HG03342 (cell line): ENCODE results near the gene TUG1.

ENCODE experiments used
- ATAC-seq: cut with Tn5 transposase; IDR thresholded peaks from one replicate; pipeline ENCODE4 v1.9.1; 2021; ENCODE audit warnings: mild to moderate bottlenecking, moderate library complexity; ENCODE audit not compliant: unreplicated experiment

TUG1 gene

DNA sequence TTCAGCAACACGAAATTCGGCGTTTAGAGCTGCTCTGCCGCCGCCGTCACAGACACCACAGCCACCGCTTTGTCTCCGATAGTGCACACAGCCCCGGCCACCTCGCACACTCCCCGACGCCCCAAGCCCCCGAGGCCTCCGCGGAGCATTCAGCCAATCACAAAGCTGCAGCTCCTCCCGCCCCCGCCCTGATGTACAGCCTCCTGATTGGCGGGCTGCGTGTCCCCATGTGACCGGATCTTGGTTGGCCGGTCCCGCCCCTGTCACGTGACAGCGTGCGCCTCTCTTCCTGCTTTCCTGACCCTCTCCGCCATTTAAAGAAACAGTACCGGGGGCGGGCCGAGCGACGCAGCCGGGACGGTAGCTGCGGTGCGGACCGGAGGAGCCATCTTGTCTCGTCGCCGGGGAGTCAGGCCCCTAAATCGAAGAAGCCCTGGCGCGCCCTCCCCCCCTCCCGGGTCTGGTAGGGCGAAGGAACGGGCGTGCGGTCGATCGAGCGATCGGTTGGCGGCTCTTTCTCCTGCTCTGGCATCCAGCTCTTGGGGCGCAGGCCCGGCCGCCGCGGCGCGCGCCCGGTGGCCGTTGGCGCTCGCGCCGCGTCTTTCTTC, at the start of gene TUG1:
TUG1 (plus strand) TSS at position 342 of the 608 bp plus-strand sequence.
- peak; percentile 83 for ATAC-seq

DNA sequence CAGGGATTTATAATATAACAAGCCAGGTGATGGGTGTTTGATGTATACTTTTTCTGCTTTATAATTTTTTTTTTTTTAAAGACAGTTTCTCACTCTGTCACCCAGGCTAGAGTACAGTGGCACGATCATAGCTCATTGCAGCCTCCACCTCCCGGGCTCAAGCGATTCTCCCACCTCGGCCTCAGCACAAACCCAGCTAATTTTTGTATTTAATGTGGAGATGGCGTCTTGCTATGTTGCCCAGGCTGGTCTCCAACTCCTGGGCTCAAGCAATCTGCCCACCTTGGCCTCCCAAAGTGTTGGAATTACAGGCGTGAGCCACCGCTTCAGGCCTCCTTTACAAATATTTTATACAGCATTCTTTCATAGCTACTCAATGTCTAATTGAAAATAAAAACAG, 49.1 kb upstream of the TUG1 start:
- no peak for ATAC-seq

DNA sequence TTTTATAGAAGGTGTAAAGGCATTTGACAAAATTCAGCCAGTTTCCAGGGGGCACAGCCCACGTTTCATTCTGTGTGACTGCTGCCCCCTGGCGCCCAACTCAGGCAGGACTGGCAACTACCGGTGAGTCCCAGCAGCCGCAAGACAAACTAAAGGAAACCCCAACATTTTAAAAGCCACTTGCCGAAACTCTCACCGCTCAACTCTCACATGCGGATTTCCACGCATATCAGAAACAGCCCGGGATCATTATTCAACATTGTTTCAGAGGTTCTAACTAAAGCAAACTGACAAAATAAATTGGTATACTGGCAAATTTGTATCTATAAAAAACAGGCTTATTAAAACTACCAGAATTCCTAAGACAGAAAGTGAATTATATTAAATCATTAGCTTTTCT, 48.7 kb upstream of the TUG1 start:
- no peak for ATAC-seq

DNA sequence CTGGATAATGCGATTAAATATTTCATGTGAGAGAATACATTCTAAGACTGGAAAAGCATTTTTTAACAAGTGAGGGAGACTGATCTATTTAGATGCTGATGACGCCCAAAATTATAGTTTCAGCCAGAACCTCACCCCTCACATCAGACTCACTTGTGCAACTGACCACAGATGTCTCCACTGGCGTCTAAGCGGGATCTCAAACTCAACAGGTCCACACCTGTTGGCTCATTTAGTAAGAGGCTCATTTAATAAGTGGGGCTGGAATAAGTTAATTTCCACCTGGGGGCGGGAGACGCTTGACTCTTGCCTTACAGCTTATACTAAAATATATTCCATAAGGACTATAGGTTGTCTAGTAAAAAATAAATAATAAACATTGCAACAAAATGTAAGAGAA, 48.0 kb upstream of the TUG1 start:
- no peak for ATAC-seq

DNA sequence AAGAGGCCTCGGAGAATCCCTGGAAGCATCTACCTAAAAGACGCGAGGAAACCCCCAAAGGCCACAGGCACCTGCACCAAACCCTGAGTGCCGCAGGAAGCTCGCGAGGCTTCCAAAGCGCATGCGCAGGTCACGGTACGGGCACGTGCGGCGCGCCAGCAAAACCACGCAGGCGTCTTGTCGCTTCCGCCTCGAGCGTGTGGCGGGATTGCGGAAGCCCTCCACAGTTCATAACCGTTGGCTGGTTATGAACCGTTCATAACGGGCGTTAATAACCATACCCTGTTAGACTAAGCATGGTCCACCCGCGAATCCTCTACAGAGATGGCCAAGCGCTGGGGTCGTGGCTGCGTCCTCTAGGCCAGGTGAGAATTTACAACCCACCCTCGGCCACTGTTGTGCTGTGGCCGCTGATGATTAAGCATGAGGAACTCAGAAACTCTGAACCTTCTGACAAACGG, 46.9 kb upstream of the TUG1 start:
- no peak for ATAC-seq

DNA sequence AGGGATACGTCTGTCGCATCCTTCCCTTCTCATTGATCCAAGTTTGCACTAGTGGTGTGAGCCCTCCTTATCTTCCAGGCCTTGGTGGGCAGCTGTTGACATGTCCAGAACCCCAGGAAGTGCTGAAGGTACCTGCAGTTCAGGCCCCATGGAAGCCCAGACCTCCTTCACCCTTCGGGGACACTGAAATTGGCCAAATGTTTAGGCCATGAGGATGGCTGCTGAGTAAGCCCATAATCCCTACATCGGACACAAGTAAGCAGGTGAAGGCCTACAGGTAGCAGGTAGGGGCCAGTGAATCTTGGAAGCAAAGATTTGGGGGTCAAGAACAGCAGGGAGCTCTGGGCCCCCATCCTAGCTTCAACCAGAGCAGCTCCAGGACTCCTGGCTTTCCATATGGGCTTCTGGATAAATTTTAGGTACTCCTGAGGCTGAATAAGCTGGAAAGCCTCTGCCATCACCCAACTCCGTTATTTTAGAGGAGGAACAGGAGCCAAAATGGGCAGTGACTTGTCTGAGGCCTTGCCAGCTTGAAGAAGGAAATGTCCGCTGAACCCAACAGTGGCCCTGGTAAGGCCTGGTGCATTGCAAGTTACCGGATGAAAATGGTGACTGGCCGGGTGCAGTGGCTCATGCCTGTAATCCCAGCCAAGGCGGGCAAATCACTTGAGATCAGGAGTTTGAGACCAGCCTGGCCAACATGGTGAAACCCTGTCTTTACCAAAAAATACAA, 45.7 kb upstream of the TUG1 start:
- ATAC-seq: no peak

DNA sequence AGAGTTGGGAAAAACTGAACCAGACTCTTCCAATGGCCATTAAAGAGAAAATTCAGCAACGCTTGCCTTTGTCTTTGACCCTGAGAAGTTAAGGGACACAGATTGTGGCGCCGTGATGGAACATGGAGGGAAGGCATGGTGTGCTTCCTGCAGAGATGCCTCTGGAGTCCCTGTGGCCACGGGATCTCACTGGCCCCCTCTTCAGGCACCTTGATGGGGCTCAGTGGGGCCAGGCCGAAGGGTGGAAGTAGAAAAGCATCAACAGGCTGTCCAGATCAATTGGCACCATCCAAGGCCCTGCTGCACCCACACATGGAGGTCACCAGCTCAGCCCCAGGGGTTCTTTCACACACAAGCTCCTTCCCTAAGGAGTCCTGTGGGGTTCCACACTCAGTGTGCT, 43.4 kb upstream of the TUG1 start:
- no peak for ATAC-seq

DNA sequence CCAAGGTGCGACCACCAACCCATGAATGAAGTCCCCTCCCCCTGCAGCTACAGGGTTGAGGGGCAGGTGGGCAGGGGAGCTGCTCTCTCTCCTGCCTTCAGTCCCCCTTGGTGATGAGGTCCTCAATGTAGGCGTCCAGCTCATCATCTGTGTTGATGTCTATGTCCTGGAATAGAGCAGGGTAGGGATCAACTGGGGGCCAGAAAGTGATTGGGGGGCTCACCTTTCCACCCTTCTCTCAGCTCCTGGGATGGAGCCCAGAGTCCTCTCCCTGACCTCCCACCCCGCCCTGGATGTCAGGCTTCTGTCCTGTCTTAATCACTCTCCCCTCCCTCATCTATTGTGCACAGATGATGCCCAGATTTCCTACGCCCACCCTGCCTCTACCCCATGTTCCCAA, 42.4 kb upstream of the TUG1 start:
- no peak for ATAC-seq

DNA sequence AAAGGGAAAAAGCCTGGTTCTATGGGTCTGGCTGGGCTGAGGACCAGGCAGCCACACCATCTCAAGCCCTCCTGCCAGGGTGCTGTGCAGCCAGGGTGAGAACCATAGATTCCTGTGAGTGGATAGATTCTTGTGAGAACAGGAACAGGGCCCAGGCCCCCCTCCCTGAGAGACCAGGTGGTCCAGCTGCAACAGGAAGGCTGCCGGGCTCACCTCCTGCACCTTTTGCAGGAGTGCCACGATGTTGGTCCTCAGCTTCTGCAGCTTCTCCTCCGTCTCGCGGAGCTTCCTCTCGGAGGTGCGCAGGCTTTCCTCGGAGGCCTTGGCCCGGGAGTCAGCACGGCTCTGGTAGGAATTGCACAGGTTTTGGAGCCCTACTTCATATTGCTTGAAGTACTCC, 41.3 kb upstream of the TUG1 start:
- ATAC-seq: no peak

DNA sequence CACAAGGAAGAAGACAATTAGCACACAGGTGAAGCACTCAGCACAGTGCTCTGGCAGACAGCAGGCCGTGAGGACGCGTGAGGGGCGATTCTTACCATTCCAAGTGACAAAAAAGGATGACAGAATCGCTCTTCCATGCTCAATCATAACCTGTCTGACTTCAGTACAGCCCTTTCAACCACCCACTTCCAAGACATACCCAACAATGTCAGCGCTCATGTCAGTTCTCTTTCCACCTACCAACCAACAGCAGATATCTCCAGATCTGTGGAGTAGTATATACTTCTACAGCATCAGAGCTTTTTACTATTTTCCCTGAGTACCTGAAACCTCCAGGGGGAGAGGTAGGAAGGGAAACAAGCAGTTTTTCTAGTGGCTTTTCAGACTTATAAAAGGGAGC, 40.7 kb upstream of the TUG1 start:
- no peak for ATAC-seq

DNA sequence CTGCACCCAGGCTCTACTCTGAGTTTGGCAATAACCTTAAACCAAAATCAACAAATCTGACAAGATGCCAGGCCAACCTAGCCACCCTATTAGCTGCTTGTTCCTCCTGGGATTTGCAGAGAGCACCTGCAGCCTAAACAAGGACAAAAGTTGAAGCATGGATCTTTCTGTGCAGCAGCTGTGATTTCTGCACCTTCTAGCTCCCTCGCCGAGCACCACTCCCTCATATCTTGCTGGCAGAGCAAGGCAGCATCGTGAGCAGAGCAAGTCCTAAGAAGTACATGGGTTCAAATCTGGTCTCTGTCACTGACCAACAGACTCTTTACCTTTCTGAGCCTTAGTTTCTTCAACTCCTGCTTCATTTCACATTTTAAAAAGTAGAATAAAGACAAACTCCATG, 38.8 kb upstream of the TUG1 start:
- ATAC-seq: no peak

DNA sequence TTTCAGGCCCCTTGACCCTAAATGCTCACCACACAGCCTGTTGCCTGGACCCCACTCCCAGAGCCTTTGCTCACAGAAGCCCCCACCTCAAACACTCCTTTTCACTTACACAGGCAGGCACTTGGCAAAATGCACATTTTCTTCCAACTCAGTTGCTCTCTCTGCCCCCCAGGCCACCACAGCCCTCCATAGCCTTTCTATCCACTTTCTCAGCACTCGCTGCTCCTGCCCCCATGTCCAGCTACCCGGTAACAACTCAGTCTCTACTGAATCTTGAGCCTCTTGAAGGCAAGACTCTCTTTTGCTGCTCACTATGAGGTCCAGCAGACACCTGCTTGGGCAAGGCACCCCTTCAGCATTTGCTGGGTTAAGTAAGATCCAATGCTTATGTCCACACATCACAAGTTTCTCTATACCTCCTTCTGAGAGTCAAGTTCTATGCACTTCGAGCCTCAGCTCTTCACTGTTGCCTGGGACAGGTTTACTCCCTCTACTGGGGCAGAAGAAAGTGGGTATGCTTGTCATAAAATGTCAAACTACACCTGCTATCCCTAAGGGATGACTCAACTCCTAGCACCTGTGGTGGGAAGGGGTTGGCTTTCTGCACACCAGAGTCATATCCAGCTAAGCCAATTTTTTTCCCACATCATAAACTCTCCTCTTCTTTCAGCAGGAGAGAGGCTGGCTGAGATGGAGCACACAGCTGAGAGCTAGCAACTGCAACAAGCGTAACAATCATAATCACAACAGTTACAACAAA, 37.3 kb upstream of the TUG1 start:
- ATAC-seq: no peak

DNA sequence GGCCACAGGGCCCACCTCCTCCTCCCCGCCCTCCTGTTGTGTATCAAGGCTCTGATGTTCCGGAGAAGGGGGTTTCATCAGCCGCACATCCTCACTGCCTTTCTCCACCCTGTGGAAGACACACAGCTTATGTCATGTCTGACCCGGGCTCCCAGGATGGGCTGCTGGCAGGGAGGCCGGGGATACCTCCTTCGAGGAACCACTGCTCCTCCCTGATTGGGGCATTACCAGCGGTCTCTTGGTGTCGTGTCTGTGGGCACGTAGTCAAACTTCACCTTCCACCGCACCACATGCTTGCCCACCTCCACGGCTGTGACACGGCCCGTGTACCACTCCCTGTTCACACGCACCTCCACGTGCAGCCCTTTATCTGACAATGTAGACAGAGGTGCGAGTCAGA, 36.4 kb upstream of the TUG1 start:
- ATAC-seq: no peak

DNA sequence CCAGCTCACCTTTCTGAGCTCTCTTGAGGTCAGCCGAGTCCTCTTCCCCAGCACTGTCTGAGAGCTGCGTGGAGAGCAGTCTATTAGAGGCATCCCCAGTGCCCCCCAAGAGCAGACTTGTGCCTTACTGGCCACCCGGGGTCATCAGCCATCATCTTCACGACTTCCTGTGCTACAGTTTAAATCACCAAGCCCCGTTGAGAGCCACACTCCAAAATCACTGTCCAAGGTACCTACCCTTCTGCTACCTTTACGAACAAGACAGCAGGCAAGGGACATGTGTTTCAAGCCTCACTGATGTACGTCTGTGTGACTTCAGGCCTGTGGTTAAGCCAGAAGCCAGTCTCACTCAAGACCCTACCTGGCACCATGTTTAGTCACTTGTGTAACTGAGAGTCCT, 35.6 kb upstream of the TUG1 start:
- no peak for ATAC-seq

DNA sequence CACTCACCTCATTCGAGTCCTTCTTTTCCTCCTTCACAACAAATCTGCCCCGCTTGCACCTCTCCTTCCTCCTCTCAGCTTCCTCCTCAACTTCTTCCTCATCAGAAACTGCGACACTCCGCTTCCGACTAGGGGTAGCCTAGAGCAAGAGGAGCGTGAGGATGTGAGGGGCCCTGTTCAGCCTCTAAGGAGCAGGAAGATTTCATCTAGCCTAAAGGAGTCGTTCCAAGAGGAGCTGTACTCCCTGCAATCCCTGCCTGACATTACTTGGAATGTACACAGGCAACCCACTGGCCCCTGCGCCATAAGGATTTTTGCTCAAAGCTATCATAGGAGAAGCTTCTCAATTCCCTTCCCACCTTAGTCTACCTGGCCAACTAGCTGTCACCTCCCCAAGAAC, 35.0 kb upstream of the TUG1 start:
- no peak for ATAC-seq

DNA sequence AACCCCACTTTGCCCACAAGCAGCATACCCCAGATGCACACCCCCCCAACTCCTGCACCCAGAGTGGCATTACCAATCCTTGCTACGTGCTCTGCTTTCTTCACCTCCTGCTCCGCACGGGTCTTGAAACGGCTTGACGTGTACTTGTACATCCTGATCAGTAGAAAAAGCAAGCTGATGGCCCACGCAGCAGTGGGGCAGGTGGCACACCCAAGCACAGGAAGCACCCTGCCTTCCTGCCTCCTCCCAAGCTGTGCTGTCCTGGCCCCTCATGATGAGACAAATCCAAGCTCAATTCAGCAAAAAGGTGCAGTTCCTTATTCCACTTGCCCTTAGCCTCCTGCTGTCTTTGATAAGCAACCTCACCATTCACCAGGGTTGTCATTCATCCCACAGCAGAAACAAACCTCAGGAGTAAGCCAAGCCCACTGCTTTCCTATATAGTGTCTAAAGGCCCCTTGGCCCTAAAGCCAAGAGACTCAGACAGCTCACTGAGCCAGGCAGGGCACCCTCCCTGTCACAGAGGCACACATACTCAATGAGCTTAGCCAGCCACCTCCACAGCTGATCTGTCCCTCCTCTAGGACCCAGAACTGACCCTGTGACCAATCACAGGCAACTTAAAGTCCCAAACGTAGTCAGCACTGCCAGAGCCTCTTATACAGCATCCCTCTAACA, 28.2 kb upstream of the TUG1 start:
- ATAC-seq: no peak

DNA sequence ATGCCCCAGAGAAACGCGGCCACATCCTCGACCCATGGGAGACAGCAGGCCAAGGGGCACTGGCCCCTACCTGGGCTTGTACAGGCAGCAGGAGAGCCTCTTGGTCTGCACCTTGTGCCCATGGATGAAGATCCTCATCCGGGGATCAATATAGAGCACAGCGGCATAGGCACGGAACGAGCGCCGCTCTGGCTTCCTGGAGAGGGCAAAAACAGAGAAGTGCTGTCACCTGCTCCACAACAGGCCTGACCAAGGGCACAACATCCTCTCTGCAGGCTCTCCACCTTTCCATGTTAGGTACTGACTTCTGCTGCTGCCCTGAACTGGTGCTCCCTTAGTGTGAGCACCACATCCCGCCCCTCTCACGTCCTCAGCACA, 27.7 kb upstream of the TUG1 start:
- no peak for ATAC-seq

DNA sequence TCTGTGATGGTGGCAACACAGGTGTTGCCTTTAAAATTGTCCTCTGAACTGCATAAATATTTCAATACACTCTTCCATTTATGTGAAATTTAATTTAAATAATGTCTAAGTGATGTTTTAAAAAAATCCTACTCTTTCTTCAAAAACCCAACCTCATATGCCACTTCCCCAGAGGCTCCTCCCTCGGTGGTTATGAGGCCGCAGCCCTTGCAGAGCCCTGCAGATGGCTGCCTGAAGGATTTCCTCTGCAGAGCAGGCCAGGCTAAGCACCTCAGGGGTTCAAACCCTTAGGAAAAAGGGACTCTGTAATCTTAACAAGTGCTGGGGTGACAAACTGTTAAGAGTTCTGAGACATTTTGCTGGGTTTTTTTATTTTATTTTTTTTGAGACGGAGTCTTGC, 25.7 kb upstream of the TUG1 start:
- no peak for ATAC-seq

DNA sequence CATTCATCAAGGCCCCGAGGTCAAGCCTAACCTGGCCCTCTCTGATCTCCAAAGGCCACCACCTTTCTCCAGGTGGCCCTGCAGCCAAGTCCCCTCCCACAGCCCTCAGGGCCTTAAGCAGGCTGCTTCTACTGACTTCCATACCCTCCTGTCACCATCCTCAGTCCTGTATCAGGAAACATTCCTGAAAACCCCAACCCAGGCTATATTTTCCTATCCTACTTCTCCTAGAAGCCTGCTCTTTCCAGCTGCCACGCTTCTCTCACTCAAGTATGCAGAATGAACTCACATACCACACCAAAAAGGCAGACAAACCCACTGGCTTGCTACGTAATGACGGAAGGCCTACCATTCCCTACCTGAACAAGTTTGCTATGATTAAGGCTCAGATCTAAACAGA, 24.1 kb upstream of the TUG1 start:
- no peak for ATAC-seq

DNA sequence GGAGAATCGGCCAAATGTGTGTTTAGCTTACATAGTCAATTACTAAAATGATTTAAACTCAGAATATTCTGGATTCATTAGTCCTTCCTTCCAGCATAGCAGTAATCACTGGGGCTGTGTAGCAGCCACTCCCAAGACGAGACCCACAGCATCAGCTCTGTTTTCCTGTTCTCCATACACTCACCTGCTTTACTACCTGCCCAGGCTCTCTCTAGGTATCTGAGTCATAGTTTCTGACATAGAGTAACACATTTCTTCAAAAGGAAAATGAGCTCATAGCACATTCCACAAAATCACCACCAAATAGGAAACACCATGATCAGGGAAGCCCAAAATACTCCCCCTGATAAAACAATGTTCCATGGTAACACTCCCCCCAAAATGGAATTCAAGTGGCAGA, 23.4 kb upstream of the TUG1 start:
- no peak for ATAC-seq

DNA sequence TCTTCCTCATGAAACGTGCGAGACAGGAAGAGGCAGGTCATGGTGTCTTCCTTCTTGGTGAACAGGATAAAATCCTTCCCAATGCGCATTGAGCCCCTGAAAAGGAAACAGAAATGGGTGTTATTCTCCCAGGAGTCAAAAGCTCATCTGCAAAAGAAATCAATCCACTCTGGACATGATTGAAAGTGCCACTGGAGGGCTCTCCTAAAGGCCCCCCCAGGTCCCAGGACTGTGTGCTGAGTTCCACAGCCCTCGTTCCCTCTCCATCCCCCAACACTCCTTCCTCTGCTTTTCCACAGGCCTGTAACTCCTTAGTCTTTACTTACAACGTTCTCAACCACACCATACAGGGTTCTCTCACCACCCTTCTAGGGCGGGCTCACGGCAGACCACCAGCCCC, 22.7 kb upstream of the TUG1 start:
- no peak for ATAC-seq
